Measurements from ENCODE around the gene EPYC. TPM values are rescaled to one million over a fixed set of nuclear protein-coding genes. Genes with fewer than 3 reads are reported as not detected.
A peak's percentile ranks its signal among the peaks of the same experiment; 100 is the strongest.

Gene EPYC, protein sequence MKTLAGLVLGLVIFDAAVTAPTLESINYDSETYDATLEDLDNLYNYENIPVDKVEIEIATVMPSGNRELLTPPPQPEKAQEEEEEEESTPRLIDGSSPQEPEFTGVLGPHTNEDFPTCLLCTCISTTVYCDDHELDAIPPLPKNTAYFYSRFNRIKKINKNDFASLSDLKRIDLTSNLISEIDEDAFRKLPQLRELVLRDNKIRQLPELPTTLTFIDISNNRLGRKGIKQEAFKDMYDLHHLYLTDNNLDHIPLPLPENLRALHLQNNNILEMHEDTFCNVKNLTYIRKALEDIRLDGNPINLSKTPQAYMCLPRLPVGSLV
- total RNA-seq, result not detected

DNA sequence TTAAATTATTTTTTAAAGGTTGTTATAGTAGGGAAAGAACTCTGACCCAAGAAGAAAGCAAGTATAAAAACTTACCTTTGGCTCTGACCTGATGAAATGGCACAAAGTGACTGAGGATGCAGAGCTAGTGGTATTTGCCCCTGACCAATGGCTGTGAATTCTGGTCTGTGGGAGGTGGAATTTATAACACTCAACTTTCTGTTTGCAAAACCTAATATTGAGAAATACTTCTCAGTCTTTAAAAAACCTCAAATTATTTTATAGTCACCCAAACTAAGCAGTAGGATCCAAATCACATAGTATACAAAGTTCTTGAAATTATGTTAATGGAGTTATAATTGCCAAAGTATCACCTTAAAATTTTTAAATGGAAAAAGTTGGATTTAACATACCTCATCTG, at the start of gene EPYC:
Gene EPYC (minus strand): TSS at position 101 of the 400 bp plus-strand sequence. CDS start 2,407 bp downstream, outside the sequence.
- no peak for DNase-seq (ENCODE audit: low spot score in 2 of 2)
- H3K36me3 Mint-ChIP-seq, result no peaks in the 10 kb centered on the region
- H3K27ac Mint-ChIP-seq, result no peak within 1 kb of the TSS
- no peak for ATAC-seq
- no peaks in the 10 kb centered on the region for H3K9me3 Mint-ChIP-seq

DNA sequence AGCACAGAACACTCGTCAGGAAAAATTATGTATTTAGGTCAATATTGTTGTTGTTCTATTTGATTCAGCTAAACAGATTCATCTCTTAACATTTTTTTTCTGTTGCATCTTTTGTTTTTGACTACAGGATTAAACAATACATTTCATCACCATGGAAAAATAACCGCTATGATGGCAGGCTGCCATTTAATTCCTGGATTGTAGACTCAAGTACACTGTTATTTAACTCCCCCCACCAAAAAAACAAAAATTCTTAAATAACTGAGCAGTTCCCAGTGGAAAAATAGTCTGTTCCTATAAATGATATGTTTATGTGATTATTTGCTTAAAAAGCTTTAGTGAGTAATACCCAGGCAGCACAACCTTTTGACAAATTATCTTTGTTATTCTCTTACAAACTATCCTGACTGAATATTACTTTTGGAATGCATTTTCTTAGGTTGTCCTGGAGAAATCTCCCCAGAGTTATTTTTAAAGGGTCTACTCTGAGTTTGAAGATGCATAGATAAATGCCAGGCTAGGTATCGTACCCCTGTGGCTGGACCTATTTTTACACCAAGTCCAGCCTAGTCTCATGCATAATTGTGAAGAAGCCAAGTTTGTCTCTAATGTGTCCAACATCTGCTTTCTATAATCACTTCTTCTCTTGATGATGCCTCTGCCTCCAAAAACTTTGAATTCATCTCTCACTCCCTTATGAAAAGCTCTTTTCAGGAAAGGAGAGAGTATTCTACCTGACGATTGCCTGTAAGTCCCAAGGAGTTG, 49.4 kb upstream of the EPYC start:
- ATAC-seq, result no peak
- no peak for DNase-seq (ENCODE audit: low spot score in 2 of 2)
- Mint-ChIP-seq H3K27ac (no peak overlapping the region), H3K9me3 (no peaks in the 10 kb centered on the region), H3K36me3 (no peaks in the 10 kb centered on the region)

DNA sequence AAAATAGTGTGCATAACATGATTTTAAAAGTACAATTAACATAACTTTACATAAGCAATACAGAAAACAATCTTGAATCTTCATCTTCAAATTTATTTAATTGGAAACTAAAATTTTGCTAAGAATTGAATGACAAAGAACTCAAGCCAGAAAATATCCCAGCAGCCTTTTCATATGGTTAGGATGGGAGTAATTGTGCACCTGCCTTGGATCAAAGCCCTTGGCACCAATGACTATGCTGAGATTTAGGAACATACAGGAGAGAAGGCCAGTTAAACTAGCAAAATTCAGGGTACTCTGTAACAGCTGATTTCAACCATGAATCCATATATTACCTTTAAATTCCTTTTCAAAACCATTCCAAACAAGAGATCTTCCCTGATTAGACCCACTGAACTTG, 47.3 kb upstream of the EPYC start:
- no peaks in the 10 kb centered on the region for H3K36me3 Mint-ChIP-seq
- DNase-seq (ENCODE audit: low spot score in 2 of 2) (no peak), ATAC-seq (no peak)
- H3K27ac Mint-ChIP-seq, result no peak overlapping the region
- H3K9me3 Mint-ChIP-seq, result no peaks in the 10 kb centered on the region

DNA sequence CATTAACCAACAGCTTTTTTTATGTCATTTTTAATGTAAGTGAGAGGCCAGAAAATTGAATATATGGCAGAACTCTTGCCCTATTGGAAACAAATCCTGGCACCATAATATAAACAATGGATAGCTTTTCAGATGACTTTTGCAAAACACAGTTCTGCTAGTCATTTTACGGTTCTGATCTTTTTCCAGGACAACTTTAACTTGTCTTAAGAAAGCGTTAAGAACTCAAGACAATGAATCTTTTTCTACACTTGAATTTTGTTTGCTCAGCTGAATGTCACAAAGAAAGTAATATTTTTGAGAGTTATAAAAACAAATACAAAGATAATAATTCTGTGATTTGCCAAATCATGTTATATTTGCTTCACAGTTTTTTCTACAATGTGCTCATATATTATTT, 39.8 kb upstream of the EPYC start:
- no peaks in the 10 kb centered on the region for H3K9me3 Mint-ChIP-seq
- no peak overlapping the region for H3K27ac Mint-ChIP-seq
- ATAC-seq (no peak), DNase-seq (ENCODE audit: low spot score in 2 of 2) (no peak)
- H3K36me3 Mint-ChIP-seq, result no peaks in the 10 kb centered on the region

GRCh38 chr12:91043408-91043807, 38.6 kb upstream of the EPYC start:
- no peak for DNase-seq (ENCODE audit: low spot score in 2 of 2)
- no peaks in the 10 kb centered on the region for H3K36me3 Mint-ChIP-seq
- no peak for ATAC-seq
- H3K27ac Mint-ChIP-seq, result no peak overlapping the region
- H3K9me3 Mint-ChIP-seq, result no peaks in the 10 kb centered on the region

DNA sequence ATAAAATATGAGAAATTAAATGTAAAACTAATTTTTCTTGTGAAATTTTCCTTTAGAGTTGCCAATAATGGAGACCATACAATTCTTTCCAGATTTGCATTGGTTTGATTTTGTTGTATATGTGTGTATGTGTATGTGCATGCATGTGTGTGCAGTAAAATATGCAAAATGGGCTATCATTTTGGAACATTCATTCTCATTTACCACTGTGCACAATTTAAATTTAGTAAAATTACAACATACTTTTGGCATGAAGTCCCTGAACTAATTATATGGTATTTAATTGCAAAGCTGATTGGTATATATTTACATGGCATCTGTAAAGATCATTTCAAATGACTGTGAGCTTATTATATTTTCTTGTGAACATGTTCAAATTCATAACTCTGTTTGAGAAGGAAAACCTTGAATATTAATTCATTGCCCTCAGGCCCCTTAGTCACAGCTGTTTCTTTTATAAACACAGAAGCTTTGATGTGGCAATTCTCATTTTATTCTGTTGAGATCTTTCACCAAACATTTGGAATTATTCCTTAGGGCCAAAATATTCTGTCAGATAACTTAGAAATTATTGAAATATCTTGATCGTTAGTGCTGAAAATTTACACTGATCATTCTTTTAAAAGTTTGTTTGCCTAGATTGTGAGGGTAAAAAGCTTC, 35.5 kb upstream of the EPYC start:
- H3K36me3 Mint-ChIP-seq, result no peaks in the 10 kb centered on the region
- no peaks in the 10 kb centered on the region for H3K9me3 Mint-ChIP-seq
- ATAC-seq, result no peak
- no peak overlapping the region for H3K27ac Mint-ChIP-seq
- DNase-seq (ENCODE audit: low spot score in 2 of 2), result no peak

DNA sequence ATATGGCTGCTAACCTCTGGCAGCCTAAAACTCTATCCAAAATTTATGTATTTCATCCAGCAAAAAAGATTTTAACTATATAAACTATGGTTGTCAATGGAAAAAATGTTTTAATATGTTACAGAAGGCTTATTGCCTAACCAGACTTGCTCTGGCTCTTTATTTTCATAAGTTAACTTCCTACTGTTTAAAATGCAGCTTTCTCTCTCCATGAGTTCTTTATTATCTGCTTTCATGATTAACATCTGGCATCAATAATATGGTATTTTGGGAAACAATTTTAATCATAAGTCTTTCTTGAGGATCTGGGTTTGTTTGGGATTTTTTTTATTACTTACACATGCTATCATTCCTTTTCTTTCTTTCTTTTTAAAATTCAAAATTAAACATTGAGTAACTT, 32.5 kb upstream of the EPYC start:
- ATAC-seq (no peak), DNase-seq (ENCODE audit: low spot score in 2 of 2) (no peak)
- Mint-ChIP-seq H3K27ac (no peak overlapping the region), H3K9me3 (no peaks in the 10 kb centered on the region), H3K36me3 (no peaks in the 10 kb centered on the region)

GRCh38 chr12:91033251-91033650, 28.5 kb upstream of the EPYC start:
- no peaks in the 10 kb centered on the region for H3K36me3 Mint-ChIP-seq
- H3K9me3 Mint-ChIP-seq, result no peaks in the 10 kb centered on the region
- H3K27ac Mint-ChIP-seq, result no peak overlapping the region
- ATAC-seq (no peak), DNase-seq (ENCODE audit: low spot score in 2 of 2) (no peak)

DNA sequence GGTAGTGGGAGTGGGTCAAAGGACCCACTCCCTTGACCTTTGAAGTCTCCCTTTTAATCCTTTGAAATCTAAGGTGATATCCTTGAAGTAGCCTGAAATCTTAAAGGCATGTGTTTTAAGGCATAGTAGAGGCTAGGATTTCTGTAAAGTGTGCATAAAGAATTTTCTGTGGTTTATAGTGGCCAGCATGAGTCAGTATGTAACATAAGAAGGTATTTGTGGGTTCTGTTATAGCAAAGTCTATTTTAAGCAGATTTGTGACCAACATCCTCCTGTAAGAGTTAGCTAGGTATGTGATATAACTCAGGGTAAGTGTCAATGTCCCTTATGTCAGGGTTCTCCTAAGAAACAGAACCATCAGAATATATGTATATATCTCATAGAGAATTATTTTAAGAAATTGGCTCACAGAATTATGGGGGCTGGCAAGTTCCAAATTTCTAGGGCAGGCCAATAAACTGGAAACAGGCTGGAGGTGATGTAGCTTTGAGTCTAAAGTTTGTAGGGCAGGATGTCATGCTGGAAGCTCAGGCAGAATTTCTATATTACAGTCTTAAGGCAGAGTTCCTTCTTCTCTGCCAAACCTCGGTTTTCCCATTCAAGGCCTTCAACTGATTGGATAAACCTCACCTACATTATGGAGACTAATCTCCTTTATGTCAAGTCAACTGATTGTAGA, 18.7 kb upstream of the EPYC start:
- DNase-seq (ENCODE audit: low spot score in 2 of 2), result no peak
- no peak overlapping the region for H3K27ac Mint-ChIP-seq

GRCh38 chr12:91021076-91021475, 16.3 kb upstream of the EPYC start:
- H3K9me3 Mint-ChIP-seq, result no peaks in the 10 kb centered on the region

More for the DNA sequence above, 18.7 kb upstream of the EPYC start:
- Mint-ChIP-seq H3K36me3 (no peaks in the 10 kb centered on the region), H3K9me3 (no peaks in the 10 kb centered on the region)
- ATAC-seq, result peak; percentile 20 to 32

DNA sequence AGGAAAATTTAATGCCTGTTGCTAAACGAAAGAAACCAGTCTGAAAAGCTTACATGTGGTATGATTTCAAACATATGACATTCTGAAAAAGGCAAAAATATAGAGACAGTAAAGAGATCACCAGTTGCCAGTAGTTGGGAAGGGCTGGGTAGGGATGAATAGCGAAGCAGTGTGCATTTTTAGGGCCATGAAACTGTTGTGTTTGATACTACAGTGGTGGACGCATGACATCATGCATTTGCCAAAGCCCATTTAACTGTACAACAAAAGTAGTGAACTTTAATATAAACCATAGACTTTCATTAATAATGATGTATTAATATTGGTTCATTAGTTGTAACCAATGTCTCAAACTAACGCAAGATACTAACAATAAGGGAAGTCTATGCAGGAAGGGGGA, 14.7 kb upstream of the EPYC start:
- no peak overlapping the region for H3K27ac Mint-ChIP-seq
- no peak for DNase-seq (ENCODE audit: low spot score in 2 of 2)
- no peaks in the 10 kb centered on the region for H3K9me3 Mint-ChIP-seq
- no peaks in the 10 kb centered on the region for H3K36me3 Mint-ChIP-seq
- no peak for ATAC-seq

More at GRCh38 chr12:91021076-91021475, 16.3 kb upstream of the EPYC start:
- ATAC-seq (no peak), DNase-seq (ENCODE audit: low spot score in 2 of 2) (no peak)
- Mint-ChIP-seq H3K27ac (no peak overlapping the region), H3K36me3 (no peaks in the 10 kb centered on the region)

DNA sequence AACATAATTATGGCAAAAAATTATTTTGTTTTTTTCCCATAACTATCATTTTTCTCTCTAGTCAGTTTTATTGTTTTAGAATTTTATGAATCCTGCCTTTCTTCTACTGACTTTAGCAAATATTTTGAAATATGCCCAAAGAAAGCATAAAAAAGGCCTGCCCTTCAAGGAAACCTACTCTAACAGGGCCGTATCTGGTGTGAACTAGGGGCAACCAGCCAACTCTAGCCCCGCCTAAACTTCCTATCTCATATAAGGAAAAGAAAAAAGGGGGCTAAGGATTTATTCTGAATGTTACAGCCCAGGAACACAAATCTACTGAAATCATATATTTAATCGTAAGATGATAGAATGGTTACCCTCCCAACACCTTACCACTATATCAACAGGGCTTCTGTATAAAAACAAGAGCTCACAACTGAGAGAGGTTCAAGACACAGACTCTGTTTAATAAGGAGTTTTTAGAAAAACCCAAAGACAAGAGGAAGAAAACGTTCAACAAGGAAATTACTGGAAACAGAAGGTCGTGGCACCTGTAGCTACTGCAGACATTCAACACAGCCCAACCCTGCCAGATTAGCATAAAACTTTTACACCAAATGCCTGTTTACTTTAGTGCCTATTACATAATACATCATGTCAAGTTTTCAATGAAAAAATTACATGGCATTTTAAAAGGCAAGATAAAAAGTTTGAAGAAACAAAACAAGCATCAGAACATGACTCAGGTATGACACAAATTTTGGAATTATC, 12.9 kb upstream of the EPYC start:
- Mint-ChIP-seq H3K9me3 (no peaks in the 10 kb centered on the region), H3K36me3 (no peaks in the 10 kb centered on the region), H3K27ac (no peak overlapping the region)
- no peak for DNase-seq (ENCODE audit: low spot score in 2 of 2)
- ATAC-seq, result no peak

GRCh38 chr12:91017043-91017442, 12.3 kb upstream of the EPYC start:
- Mint-ChIP-seq H3K9me3 (no peaks in the 10 kb centered on the region), H3K36me3 (no peaks in the 10 kb centered on the region), H3K27ac (no peak overlapping the region)
- ATAC-seq, result no peak
- no peak for DNase-seq (ENCODE audit: low spot score in 2 of 2)

- DNase-seq (ENCODE audit: low spot score in 2 of 2) (no peak), ATAC-seq (peak; percentile 53 to 64)
- Mint-ChIP-seq H3K9me3 (no peaks in the 10 kb centered on the region), H3K27ac (no peak overlapping the region), H3K36me3 (no peaks in the 10 kb centered on the region)
These were observed 4.7 kb upstream of the EPYC start for GRCh38 chr12:91009319-91009950.

GRCh38 chr12:91007531-91008290, 2.9 kb upstream of the EPYC start:
- no peak for DNase-seq (ENCODE audit: low spot score in 2 of 2)
- peak overlapping the region in 1 of 2 donors; percentile 34 for H3K27ac Mint-ChIP-seq
- ATAC-seq, result peak; percentile 80 to 84

More at GRCh38 chr12:91007531-91008290, 2.9 kb upstream of the EPYC start:
- Mint-ChIP-seq H3K9me3 (no peaks in the 10 kb centered on the region), H3K36me3 (no peaks in the 10 kb centered on the region)

All from activated naive CD4-positive, alpha-beta T cell treated with anti-CD3 and anti-CD28 coated beads, Interleukin-2, amount 50 U/mL, for 72 hours (primary cell).